Transverse colon (tissue), 4 donors: ENCODE measurements around the gene INO80. TPM values are rescaled to one million over a fixed set of nuclear protein-coding genes. Genes with fewer than 3 reads are reported as not detected.
"Not testable (repeated sequence)": the region's sequence is repeated elsewhere in the genome, so short reads cannot be mapped to it uniquely, and the experiment has no call there.

Experiments used
- DNase-seq: peaks from one replicate; pipeline ENCODE4 v3.0.0-alpha.2; 2019
- H3K27ac ChIP-seq, 4 donors: fragments of 200-600 bp; sonication (generic); 2 replicates each; pipeline ENCODE4 v1.5.1; 2016 to 2018; ENCODE audit warnings: inconsistent platforms in 4 of 4
- H3K27me3 ChIP-seq: fragments of 200-600 bp; sonication (generic); 2 replicates; pipeline ENCODE4 v1.5.1; 2017; ENCODE audit warnings: inconsistent platforms
- H3K36me3 ChIP-seq, 4 donors: fragments of 200-600 bp; sonication (generic); 2 replicates each; pipeline ENCODE4 v1.5.1; 2017 to 2019; ENCODE audit warnings: inconsistent platforms in 4 of 4
- H3K4me1 ChIP-seq, 4 donors: fragments of 200-600 bp; sonication (generic); 2 replicates each; pipeline ENCODE4 v1.5.1; 2017 to 2020; ENCODE audit warnings: inconsistent platforms in 4 of 4
- H3K4me3 ChIP-seq, 4 donors: fragments of 200-600 bp; sonication (generic); 1 replicate in 1 of 4; 2 replicates in 3 of 4; pipeline versions ENCODE4 v1.5.1 to v1.6.1; 2017 to 2019; ENCODE audit warnings: inconsistent platforms in 4 of 4
- H3K9me3 ChIP-seq, 2 donors: fragments of 200-600 bp; sonication (generic); 2 replicates each; pipeline ENCODE4 v1.5.1; 2017 to 2019; ENCODE audit warnings: inconsistent platforms in 2 of 2
- EP300 ChIP-seq: sonication (generic); formaldehyde crosslinking; IDR thresholded peaks from one replicate; pipeline ENCODE4 v1.6.1; 2017; ENCODE audit warnings: antibody characterized with exemption, low read depth
- POLR2A ChIP-seq: fragments of 450-650 bp; IDR thresholded peaks from one replicate; pipeline ENCODE4 v1.6.1; 2016; ENCODE audit warnings: antibody characterized with exemption, mild to moderate bottlenecking, moderate library complexity
- POLR2AphosphoS5 ChIP-seq, 3 donors: sonication (generic); formaldehyde crosslinking; IDR thresholded peaks; one replicate each; pipeline ENCODE4 v1.6.1; 2016; ENCODE audit warnings: antibody characterized with exemption in 3 of 3
- WGBS, 2 donors: methylation state at CpG; one replicate each; pipeline ENCODE4 v1.1.5; 2018; ENCODE audit warnings: low coverage in 1 of 2; 5-methylcytosine and 5-hydroxymethylcytosine counted together
- in situ Hi-C, 4 donors: fragments of 200-750 bp; cut with MboI; loops; one replicate each; pipeline versions ENCODE4 v1.15.0 to v1.15.1; 2017; ENCODE audit warnings: low sequenced_read_pairs in 3 of 4, low pct_ligation_motif_present in 1 of 4, low pct_unique_long_range_greater_than_20kb in 1 of 4
- intact Hi-C: fragments of 100-400 bp; cut with DNase I; formaldehyde crosslinking; loops from one replicate; pipeline ENCODE4 v1.15.1; 2023; ENCODE audit warnings: low total_unique reads
- total RNA-seq, 4 donors: library from RNA; depleted of rRNA; stranded (reverse); fragments of >200 nt; gene quantifications; one replicate each; pipeline ENCODE4 v1.1.0, GENCODE V29; 2016
- TF ChIP-seq, protein P1 (sequence below), 5 experiments: fragments of 200-600 bp in 3 of 5; fragments of 450-650 bp in 2 of 5; sonication (generic) in 3 of 5; IDR thresholded peaks; 1 replicate in 2 of 5; 2 replicates in 3 of 5; pipeline ENCODE4 v1.5.1; 2016 to 2017; ENCODE audit warnings: antibody characterized with exemption in 5 of 5, inconsistent platforms in 3 of 5, mild to moderate bottlenecking in 2 of 5, moderate library complexity in 1 of 5

INO80 gene
- total RNA-seq, 4 donors from 2014 or later = 21.8 to 69.1 (median 29.8) TPM

DNA sequence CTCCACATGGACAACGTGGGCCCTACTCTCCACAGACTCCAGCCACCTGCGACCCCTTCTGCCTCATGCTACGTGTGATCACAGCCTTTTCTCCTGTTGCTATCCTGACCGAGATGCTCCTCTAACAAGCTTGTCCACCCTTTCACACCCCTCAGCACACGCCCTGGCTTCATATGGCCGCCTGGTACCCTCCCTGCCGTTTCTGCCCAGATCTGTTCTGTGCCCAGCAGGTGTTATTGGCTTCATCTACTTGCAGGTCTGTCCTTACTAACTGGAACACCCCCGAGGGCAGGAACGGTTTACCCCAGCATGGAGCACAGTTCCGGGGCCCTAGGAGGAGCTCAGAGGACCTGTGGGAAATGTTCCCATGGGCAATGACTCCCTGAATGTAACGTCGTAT lies 152.9 kb downstream of the INO80 start:
- H3K27me3 ChIP-seq = no peaks in the 10 kb centered on the region
- 89 to 92% methylated on average over 2 to 12 of the region's 12 CpGs for WGBS, 2 donors
- H3K4me3 ChIP-seq = no peak overlapping the region
- DNase-seq = no peak
- H3K4me1 ChIP-seq = peaks cover 2 to 11% (median 6%) of the 10 kb centered on the region in 4 donors
- no peaks in the 10 kb centered on the region for H3K36me3 ChIP-seq
- in situ Hi-C loops (no loop called here), intact Hi-C loops (no loop called here)
- H3K9me3 ChIP-seq = no peaks in the 10 kb centered on the region
- TF ChIP-seq EP300 = no peak
- TF ChIP-seq, protein P1, sequence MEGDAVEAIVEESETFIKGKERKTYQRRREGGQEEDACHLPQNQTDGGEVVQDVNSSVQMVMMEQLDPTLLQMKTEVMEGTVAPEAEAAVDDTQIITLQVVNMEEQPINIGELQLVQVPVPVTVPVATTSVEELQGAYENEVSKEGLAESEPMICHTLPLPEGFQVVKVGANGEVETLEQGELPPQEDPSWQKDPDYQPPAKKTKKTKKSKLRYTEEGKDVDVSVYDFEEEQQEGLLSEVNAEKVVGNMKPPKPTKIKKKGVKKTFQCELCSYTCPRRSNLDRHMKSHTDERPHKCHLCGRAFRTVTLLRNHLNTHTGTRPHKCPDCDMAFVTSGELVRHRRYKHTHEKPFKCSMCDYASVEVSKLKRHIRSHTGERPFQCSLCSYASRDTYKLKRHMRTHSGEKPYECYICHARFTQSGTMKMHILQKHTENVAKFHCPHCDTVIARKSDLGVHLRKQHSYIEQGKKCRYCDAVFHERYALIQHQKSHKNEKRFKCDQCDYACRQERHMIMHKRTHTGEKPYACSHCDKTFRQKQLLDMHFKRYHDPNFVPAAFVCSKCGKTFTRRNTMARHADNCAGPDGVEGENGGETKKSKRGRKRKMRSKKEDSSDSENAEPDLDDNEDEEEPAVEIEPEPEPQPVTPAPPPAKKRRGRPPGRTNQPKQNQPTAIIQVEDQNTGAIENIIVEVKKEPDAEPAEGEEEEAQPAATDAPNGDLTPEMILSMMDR (IDR thresholded peaks at IDR 0.05) = no peak
- no peak for TF ChIP-seq POLR2A
- TF ChIP-seq POLR2AphosphoS5 (IDR thresholded peaks at IDR 0.05) = no peak
- H3K27ac ChIP-seq = no peak overlapping the region

GRCh38 chr15:40962317-40962716 lies 153.8 kb downstream of the INO80 start:
- H3K36me3 ChIP-seq, DNase-seq, H3K4me3 ChIP-seq, H3K27ac ChIP-seq, H3K9me3 ChIP-seq, H3K27me3 ChIP-seq, intact Hi-C loops, in situ Hi-C loops: not testable (repeated sequence)
- WGBS, 2 donors = 96% methylated on average over 14 of the region's 14 CpGs; no CpG with 5 or more reads in 1 of the 2 donors
- H3K4me1 ChIP-seq = peaks cover 2 to 17% (median 7%) of the 10 kb centered on the region in 4 donors

DNA sequence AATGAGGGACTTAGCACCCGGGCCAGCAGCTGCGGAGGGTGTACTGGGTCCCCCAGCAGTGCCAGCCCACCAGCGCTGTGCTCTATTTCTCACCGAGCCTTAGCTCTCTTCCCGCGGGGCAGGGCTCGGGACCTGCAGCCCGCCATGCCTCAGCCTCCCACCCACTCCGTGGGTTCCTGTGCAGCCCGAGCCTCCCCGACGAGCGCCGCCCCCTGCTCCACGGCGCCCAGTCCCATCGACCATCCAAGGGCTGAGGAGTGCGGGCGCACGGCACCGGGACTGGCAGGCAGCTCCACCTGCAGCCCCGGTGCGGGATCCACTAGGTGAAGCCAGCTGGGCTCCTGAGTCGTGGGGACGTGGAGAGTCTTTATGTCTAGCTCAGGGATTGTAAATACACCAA lies 154.3 kb downstream of the INO80 start:
- H3K4me3 ChIP-seq, in situ Hi-C loops, intact Hi-C loops, DNase-seq, H3K27ac ChIP-seq, H3K27me3 ChIP-seq, H3K9me3 ChIP-seq, H3K36me3 ChIP-seq: not testable (repeated sequence)
- WGBS, 2 donors = 98% methylated on average over 18 of the region's 25 CpGs; no CpG with 5 or more reads in 1 of the 2 donors
- peaks cover 2 to 22% (median 10%) of the 10 kb centered on the region in 4 donors for H3K4me1 ChIP-seq

DNA sequence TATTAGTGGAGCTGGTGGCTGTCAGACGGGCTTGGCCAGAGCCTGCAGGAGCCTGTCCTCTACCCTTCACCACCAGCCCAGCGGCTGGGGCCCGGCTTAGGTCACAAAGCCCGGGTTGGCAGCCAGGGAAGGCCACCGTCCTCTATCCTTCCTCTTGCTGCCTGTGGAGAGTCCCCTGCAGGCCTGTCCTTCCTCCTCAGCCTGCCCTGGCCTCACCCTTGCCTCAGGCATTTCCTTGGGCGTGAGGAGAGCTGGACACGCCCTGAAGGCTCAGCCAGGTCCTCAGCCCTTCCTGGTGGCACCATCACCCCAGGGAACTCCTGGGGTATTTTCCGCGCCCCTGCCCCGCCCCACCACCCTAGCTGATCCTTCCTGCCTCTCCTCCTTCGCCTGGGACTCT lies 155.2 kb downstream of the INO80 start:
- DNase-seq = peak; percentile 79
- 53 to 57% methylated on average over 3 to 11 of the region's 11 CpGs for WGBS, 2 donors
- Histone ChIP-seq H3K27me3 (no peaks in the 10 kb centered on the region), H3K9me3 (no peaks in the 10 kb centered on the region), H3K4me3 (no peak overlapping the region), H3K27ac (peak overlapping the region in 3 of 4 donors; percentile 65 to 72 (median 65)), H3K36me3 (no peaks in the 10 kb centered on the region), H3K4me1 (peaks cover 2 to 22% (median 11%) of the 10 kb centered on the region in 4 donors)
- intact Hi-C loops (no loop called here), in situ Hi-C loops (no loop called here)
- TF ChIP-seq POLR2A = peak; percentile 59
- no peak for TF ChIP-seq EP300
- TF ChIP-seq, protein P1 (IDR thresholded peaks at IDR 0.05) = peak in 2 of 5 experiments; percentile 15 to 30
- peak in 1 of 3 donors; percentile 43 for TF ChIP-seq POLR2AphosphoS5 (IDR thresholded peaks at IDR 0.05)

- intact Hi-C loops (no loop called here), in situ Hi-C loops (no loop called here)
- Histone ChIP-seq H3K36me3 (no peaks in the 10 kb centered on the region), H3K9me3 (no peaks in the 10 kb centered on the region), H3K4me3 (no peak overlapping the region), H3K27ac (peak overlapping the region in 3 of 4 donors; percentile 65 to 72 (median 65)), H3K4me1 (peaks cover 2 to 22% (median 11%) of the 10 kb centered on the region in 4 donors), H3K27me3 (no peaks in the 10 kb centered on the region)
- 83 to 97% methylated on average over 5 to 16 of the region's 16 CpGs for WGBS, 2 donors
- TF ChIP-seq, protein P1 (IDR thresholded peaks at IDR 0.05) = no peak
- TF ChIP-seq EP300 (no peak), POLR2A (no peak), POLR2AphosphoS5 (IDR thresholded peaks at IDR 0.05) (no peak)
- DNase-seq = no peak
These were observed 155.8 kb downstream of the INO80 start for GRCh38 chr15:40960151-40960885.
